ENCODE data around the gene PDLIM4.

PDLIM4 gene

DNA sequence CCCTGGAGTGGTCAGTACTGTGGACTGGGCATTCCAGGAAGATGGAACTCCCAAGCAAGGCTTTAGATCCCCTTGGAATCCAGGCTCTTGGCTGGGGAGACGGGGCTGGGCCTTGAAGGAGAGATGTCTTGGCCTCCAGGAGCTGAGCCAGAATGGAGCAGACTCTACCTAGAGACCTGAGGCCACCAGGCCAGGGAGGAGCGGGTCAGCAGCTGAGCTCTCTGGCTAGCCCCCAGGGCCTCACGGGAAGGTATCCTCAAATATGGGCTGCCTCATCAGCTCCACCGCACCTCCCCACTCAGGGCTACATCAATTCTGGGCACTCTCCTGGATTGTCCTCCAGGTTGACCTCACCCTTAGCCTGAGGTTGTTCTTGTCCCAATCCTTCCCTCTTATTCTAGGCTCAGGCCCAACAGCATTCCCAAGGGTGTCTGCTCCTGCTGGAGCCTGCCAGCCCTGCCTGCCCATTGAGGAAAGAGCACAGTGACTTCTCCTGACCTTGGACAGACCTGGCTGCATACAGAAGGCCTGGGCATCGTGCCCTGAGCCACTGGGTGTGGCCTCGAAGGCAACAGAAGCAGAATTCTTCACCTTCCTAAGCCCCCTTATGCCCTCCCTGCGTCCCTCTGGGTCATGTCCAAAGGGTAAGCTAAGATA lies 3.0 kb upstream of the PDLIM4 start:
- no peak for DNase-seq

DNA sequence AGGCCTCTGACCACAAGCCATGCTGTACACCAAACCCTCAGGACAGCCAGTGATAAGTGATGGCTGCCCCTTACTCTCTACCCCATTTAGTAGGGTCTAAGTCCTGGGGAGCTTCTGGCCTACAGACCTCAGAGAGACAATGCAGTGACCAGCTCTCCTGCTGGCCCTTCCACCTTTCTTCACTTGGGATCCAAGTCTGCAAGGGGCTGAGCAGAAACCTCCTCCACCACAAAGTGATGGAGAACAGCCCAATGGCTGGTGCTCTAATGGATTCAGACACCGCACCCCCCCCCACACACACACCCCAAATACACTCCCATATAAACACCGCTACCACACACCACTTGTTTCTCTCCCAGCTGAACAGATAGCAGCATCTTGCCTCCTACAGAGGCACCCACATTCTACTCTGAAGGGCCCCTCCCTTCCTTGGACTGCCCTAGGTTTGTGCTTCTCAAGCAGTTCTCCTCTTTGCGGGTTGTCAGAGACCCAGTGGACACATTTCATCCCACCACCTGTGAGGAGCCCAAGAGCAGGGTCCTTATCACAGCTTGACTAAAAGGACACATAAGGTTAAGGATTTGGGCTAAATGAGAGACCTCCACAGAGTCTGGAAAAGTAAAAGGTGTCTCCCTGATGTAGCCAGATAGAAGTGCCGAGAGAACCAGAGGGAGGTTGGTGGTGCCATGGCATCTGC lies 1.3 kb upstream of the PDLIM4 start:
- DNase-seq: no peak

DNA sequence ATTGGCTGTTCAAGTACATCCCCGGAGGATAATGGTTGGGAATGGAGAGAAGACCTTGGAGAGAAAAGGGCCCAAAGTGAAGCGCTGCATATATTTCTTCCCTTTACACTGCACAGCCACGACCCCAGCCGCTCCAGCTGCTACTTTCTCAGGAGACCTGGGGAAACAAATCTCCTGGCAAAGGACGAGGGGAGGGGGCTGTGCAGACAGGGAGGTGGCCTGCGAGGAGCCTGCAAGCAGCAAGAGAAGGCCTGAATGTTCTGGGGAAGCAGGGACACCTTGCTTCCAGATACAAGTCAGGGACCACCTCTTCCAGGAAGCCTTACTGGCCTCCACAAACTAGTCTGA lies 739 bp upstream of the PDLIM4 start:
- no peak for DNase-seq

DNA sequence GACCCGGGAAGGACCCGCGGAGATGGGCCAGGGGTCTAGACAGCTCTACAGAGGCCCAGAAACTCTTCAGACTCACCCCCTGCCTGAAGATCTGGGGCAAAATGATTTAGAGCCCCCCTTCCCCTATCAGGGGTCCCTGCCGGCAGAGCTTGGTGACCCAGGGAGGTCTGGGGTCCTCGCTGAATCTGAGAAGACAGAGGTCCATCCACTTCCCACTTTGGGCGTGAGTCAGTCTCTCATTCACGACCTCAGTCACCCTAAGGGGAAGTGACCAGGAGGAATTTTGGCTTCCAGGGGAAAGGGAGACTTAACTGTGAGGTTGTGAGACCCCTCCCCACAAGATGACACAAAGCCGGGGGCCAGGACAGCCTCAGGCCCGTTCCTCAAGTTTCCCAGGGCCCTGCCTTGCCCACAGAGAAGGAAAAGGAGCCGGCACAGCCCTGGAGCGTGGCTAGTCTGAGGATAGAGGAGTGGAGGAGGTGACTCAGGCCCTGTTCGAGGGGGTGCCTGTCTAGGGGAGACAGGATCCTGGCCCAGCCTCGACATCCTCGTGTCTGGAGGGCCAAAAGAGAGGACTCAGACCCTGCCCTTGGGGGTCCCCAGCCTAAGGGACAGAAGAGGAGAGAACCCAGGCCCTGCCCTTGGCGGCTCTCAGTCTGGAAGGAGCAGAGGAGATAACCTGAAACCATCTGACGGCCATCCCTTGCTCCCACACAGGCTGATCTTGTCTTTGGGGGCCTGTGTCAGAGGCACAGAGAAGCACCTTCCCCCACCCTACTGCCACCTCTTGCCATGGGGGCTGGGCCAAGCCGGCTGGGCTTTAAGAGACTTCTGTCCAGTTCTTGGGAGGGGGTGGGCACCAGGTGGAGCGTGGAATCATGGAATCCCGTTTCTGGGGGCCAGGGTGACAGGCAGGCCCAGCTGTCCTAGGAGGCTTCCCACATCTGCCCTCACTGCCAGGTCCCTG lies 889 bp downstream of the PDLIM4 start:
- DNase-seq: no peak

DNA sequence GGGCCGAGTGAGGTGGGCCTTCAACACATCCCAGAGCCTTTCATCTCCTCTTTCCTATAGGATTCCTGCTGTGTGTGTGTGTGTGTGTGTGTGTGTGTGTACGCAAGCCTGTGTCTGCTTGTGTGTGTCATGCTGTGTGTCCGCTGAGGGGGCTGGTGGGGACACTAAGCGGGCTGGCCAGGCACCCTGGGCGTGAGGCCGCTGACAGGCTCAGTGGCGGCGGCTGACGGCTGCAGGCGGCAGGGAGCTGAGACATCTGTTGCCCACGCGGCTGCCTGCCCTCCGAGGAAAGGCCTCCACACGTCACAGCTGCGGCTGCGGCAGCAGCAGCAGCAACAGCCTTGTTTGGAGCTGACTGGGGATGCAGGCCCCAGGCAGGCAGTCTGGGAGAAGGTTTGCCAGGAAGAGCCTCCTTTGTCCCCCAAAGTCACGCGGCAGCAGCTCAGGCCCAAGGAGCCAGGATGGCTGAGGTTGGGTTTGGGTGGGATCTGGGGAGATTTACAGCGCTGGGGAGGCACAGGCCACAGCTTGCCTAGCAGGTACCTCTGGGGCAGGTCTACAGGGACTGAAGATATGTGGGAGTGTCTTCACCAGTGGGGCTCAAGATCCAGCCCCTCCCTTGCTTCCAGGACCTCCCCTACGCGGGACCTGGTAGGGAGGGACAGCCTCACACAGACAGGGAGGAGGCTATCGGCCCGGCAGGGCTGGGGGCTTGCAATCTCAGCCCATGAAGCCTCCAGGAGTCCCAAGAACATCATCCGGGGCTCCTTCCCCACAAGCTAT lies 1.8 kb downstream of the PDLIM4 start:
- no peak for DNase-seq

DNA sequence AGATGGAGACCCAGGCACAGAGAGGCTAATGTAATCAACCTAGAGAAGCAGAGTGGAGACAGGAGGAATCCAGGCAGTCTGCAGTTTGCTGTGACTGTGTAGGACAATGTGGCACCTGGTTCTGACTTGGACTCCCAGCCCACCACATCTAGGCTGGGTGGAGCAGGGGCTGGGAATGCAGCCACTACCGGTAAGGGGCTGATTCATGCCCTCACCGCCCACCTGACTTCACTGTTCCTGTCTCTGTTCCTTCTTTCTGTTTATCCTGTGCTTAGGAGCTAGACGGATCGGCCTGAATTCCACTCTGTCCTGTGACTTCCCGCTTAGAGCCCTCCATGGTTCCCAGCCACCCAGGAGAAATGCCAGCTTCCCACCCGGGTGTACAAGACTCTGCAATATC lies 2.6 kb downstream of the PDLIM4 start:
- DNase-seq: no peak

DNA sequence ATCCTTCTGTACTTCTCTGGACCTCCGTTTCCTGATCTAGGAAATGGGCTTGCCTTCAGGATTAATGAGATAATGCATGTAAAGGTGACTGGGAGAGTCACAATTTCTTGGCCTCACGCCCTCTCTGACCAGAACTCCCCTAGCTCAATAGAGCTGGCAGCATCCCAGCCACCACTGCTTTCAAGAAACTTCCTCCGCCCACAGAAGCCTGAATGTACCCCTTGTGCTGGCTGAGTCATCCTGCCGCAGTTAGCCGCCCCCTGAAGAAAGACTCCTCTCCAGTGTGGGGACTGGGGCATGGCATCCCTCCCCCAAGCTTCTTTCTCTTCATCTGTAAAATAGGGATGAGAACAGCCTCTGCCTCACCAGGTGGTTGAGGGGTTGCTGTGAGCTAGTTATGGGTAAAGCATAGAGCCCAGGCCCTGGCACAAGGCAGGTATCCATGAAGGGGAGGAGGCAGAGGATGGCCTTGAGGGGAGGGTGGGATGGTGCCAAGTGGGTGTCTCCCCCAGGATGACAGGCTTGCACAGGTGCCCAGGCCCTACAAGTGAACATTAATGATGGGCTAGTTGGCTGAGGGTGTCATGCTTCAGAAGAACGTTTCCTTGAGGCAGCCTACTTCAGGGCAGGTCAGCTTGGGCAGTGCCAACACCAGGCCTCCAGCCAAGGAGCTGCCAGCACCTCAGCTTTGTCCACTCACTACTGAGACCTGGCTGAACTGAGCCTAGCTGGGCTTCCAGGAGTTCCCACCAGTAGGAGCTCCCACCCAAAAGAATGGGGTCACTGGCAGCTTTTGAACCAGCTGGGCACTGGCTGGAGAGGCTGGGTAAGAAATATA lies 3.4 kb downstream of the PDLIM4 start:
- DNase-seq: peak; percentile 80

DNA sequence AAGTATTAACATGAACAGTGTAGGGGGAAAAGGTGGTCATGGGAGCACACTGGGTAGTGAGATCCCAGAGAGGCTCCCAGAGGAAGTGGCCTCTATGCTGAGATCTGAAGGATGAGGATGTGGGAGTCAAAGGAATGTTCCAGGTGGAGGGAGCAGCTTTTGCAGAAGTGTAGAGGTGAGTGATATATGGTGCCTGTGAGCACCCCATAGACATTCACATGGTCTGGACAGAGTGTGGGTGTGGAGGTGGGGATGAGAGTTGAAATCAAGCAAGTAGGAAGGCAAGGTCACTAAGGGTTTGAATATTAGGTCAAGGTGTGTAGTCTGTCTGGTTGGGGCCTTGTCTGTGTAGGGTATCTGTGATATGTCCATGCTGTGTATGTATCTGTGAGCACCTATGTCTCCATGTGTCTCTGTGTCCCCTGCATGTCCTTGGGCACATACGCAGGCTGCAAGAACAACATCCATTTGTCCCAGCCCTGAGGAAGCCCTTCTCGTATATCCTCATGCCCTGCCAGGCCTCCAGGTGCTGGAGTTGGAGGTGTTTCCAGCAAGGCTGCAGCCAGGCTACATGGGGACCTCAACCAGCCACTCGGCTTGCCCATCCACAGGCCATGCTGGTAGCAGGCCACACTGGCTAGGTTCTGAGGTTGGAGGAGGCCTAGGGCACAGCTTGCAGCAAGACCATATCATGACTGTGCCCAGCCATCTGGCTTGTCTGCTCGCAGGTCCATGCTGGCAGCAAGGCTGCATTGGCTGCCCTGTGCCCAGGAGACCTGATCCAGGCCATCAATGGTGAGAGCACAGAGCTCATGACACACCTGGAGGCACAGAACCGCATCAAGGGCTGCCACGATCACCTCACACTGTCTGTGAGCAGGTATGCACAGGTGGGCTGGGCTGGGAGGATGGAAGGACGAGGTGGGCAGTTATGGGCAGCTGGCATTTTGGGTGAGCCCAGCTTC lies 4.7 kb downstream of the PDLIM4 start:
- DNase-seq: no peak

DNA sequence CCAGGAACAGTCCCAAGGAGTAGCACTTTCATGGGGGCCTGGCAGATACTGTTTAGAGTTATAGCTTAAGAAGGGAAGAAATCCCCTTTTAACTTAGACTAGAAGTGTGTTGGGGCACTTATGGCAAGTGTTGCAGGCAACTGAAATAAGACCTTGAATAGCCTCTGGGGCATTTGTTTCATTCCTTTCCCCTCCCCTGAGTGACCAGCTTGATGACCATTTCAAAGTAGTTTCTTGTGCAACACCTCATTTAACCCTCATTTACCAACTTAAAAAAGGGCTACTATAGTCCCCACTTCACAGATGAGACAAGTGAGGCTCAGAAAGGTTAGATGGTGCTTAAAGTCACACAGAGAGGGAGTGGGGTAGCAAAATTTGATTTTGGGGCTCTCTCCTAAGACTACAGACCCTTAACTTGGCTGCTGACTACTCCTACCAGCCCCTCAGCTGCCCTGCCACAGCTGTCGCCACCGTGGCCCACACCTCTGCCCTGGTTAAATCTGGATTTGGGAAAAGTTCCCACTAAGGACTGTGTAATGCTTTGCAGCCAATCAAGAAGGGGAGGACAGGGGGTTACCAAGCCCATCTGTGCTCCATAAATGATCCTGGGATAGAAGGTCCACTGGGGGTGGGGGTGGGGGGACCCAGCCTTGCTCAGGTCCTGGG lies 5.5 kb downstream of the PDLIM4 start:
- no peak for DNase-seq

DNA sequence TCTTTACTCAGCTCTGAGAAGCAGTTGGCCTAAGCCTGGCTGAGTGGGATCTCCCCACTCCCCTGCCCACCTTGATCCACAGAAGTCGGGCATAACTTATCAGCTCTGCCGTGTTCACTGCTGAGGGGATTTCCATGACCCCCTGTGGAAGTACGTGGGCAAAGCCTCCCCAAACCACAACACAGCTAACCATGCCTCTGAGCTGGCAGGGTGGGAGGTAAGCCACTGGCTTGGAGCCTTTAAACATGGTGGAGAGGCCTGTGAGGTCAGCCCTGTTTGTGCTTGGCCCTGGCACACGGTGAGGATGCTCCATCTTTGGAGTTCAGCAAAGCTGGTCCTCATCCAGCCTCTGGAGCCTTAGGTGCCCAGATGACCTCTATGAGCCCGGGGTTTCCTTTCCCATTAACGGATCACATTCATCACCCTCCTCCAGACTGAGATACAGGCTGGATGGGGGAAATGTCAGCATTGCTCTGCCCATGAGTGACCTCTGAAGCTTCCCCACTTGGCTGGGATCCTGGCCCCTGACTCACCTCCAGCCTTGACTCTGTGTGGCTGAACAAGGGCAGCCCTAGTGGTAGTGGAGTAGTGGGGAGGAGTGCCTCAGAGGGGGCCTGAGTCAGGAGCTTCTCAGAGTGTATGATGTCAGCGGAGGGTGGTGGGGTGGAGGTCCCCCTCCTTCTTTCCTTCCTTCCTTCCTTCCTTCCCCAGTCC lies 6.2 kb downstream of the PDLIM4 start:
- DNase-seq: no peak

DNA sequence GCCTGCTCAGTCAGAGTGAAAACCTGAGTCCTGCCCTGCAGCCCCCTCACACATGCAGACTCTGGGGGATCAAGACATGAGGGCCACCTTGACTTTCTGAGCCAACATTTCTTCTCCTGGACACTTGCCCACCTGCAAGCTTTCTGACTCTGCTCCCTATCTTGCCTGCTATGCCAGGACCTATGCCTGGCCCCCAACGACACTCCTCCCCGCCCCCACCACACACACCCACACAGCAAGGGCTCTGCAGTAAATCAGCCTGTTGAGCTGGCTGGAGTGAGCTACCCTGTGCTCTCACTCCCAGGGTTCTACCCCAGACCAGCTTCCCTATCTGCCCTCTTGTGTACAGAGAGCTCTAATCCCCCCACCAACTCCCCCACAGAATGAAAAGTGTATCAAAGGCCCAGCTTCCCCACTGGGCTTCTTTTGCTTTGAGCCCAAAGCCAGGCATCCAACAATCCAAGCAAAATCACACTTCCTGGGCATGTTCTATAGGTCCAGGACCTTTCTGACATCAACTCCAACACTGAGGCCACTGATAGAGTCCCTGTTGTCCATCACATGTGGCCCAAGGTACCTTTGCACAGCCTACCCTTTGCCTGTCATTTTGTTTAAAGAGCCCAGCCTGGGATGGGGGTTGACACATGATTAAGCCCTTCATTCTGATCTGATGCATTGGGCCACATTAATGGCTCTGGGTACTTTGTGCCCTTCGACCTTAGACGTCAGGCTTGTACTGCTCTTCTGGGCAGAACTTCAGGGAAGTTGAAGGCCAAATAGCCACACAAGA lies 7.2 kb downstream of the PDLIM4 start:
- DNase-seq: no peak

DNA sequence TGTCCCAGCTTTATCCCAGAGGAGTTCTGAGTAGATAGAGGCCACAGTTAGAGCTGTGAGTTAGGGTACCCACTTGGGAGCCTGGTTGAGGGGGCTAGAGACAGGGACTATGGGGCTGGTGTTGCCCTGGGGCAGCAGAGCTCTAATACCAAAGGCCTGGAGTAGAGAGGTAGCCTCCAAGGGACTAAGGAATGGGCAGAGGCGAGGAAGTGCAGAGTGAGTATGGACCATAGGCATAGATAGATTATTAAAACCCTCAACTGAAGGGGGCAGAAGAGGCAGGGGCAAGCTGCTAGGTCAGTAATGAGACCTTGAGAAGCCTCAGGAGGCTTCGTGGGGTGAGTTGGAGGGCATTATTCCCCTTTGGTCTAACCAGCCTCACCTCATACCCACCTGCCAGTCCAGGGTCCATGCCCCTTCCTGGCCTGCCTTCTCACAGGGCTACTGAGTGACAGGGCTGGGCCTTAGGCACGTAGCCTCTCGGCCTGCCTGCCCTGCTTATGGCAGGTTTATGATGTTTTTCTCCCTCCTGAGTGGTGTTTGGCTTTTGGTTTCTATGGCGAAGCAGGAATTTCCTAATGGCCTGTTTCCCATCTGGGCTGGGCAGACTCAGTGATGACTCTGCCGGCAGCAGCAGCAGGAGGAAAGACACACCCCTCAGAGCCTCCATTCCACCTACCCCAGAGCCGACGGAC lies 8.0 kb downstream of the PDLIM4 start:
- DNase-seq: no peak

DNA sequence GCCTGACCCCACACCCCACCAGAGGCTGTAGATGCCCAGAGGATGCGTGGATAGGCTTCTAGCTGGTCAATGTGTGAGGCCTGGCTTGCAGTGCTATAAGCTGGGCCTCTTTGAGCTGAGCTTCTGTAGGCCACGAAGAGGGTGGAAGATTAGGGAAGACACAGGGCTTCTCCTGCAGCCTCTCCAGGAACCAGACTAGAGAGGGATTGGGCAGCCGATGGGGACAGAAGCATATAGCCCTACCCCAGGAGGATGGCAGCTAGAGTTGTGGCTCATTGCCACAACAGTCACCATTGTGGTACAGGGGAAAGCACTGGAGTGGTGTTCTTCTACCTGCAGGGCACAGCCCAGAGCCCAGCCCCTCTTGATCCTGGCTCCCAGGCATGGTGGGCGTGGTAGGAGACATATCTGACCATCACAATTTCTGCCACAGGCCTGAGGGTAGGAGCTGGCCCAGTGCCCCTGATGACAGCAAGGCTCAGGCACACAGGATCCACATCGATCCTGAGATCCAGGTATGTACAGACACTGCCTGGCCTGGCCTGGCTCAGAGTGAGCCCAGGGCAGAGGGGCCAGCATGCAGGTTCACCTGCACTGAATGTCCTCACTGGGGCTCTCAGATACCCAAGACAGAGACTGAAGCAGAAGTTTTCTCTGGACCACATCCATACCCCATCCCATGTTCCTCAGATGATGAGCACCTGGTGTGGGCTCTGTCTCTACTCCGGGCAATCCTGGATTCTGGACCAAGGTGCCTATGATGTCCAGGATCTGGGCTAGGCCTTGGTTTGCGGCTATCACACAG lies 8.7 kb downstream of the PDLIM4 start:
- DNase-seq: no peak

DNA sequence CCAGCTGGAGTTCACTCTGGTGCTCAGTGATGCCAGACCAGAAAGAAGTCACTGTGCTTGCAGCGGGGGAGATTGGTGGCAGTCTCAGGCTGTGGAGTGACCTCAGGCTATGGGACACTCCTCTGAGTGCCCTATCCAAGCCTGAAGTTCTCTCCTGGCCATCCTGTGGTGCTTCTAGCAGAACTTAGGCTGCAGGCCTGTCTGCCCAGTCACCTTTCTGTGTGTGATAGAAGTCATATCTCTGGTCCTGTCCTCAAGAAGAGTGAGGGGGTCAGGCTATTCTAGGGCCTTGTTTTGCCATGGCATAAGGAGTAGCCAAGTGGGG lies 9.3 kb downstream of the PDLIM4 start:
- DNase-seq: no peak

DNA sequence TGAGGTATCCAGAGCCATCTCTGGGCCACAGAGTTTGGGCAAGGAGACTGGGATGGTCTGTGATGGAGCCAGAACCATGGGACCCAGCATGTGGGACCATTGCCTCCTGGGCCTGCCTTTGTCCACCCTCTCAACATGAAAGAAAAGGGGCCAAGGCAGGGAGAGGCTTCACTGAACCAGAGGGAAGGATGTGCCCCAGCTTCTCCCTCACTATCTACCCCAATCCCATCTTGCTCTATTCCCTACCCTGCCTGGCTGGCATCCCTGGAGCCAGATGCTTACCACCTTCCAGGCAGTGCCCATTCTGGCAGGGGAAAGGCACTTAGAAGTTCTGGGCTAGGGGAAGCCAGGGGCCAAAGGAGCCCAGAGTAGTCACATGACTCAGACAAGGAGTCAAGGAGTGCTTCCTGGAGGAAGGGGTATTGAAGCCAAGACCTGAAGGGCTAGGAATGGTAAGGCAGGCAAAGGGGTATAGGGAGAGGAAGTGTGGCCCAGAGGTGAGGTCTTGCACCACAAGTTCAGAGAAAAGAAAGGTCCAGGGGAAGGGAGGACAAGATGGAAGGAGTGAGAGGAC lies 9.8 kb downstream of the PDLIM4 start:
- DNase-seq: no peak

DNA sequence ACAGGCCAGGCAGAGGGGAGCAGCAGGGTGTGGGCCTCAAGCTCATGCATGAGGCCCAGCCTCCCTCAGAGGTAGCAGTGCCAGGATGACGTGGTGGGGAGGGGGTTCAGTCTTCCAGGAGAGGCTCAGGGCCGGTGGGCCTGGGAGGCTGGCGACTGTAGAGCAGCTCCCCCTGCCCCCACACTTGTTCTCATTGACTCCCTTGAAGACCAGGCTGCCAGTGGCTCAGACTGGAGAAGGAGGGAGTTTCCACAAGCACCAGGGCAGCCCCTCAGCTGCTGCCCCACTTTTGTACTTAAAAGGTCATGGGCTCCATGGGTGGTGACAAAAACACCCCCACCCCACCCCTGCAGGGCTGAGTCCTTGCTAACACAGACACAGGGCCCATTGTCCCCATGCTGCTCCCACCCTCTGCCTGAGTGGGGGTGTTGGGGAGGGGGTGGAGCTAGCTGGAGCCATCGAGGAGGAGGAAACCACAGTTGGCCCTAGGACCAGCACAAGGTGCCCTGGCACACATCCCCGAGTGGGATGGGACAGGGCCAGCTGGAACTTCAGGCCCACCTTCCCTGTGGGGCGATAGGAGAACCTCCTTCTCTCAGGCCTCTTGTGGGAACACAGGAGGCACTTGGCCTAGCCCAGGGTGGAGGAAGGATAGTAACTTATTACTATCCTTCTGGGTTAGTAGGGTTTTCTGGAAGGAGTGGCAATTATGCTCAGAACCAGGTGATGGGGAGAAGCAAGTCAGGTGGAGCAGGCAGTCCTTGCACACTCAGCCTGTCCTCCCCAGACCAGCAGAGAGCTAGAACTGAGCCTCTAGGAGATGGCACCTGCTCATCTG lies 10.7 kb downstream of the PDLIM4 start:
- DNase-seq: no peak

Data from hematopoietic multipotent progenitor cell treated with erythropoietin and hydrocortisone succinate and interleukin-3 and kit ligand, for 8 days (in vitro differentiated cells).